Stimulated activated CD8-positive, alpha-beta memory T cell treated with anti-CD3 and anti-CD28 coated beads, Interleukin-4, amount 100 ng/mL, for 24 hours (primary cell): ENCODE data around the gene SNAP25.

ENCODE experiments used
- DNase-seq: peaks from one replicate; pipeline ENCODE4 v3.0.0-alpha.2; 2020; ENCODE audit warnings: low read depth

SNAP25 gene

GRCh38 chr20:10263385-10264165 is 44.9 kb downstream of the SNAP25 start:
- no peak for DNase-seq

- no peak for DNase-seq
Measured at GRCh38 chr20:10264166-10264558, 45.5 kb downstream of the SNAP25 start.

GRCh38 chr20:10268636-10269035 is 50.0 kb downstream of the SNAP25 start:
- DNase-seq: no peak

- DNase-seq: no peak
Measured at GRCh38 chr20:10270630-10271029, 52.0 kb downstream of the SNAP25 start.

- no peak for DNase-seq
Measured at GRCh38 chr20:10271494-10272219, 53.0 kb downstream of the SNAP25 start.

GRCh38 chr20:10276878-10277580 is 58.4 kb downstream of the SNAP25 start:
- DNase-seq: no peak

GRCh38 chr20:10277616-10278015 is 59.0 kb downstream of the SNAP25 start:
- no peak for DNase-seq

GRCh38 chr20:10278412-10278811 is 59.8 kb downstream of the SNAP25 start:
- no peak for DNase-seq

- DNase-seq: no peak
Measured at GRCh38 chr20:10280018-10280908, 61.6 kb downstream of the SNAP25 start.

- no peak for DNase-seq
Measured at GRCh38 chr20:10281911-10282310, 63.3 kb downstream of the SNAP25 start.

GRCh38 chr20:10282979-10283456 is 64.4 kb downstream of the SNAP25 start:
- DNase-seq: no peak

- no peak for DNase-seq
Measured at GRCh38 chr20:10286356-10286755, 67.7 kb downstream of the SNAP25 start.

GRCh38 chr20:10288421-10288820 is 69.8 kb downstream of the SNAP25 start:
- no peak for DNase-seq

- no peak for DNase-seq
Measured at GRCh38 chr20:10288954-10289646, 70.5 kb downstream of the SNAP25 start.

GRCh38 chr20:10291568-10292248 is 73.1 kb downstream of the SNAP25 start:
- DNase-seq: no peak

GRCh38 chr20:10297223-10297622 is 78.6 kb downstream of the SNAP25 start:
- DNase-seq: no peak

GRCh38 chr20:10297684-10298240 is 79.1 kb downstream of the SNAP25 start:
- DNase-seq: no peak

GRCh38 chr20:10300582-10301446 is 82.2 kb downstream of the SNAP25 start:
- DNase-seq: no peak

- DNase-seq: no peak
Measured at GRCh38 chr20:10303852-10304251, 85.2 kb downstream of the SNAP25 start.
